Lower lobe of right lung (tissue), 2 donors: ENCODE data around the gene CCDC184. TPM values are rescaled to one million over a fixed set of nuclear protein-coding genes. Genes with fewer than 3 reads are reported as not detected.
"Not testable (repeated sequence)": the region's sequence is repeated elsewhere in the genome, so short reads cannot be mapped to it uniquely, and the experiment has no call there.

Experiments
- ATAC-seq, 2 donors: fragments of 200-7000 bp; cut with Tn5 transposase; one replicate each; pipeline ENCODE4 v1.9.1; 2020 to 2022; ENCODE audit warnings: mild to moderate bottlenecking in 2 of 2, moderate library complexity in 2 of 2
- DNase-seq: peaks from one replicate; pipeline ENCODE4 v3.0.0-alpha.2; 2020
- H3K27ac ChIP-seq: fragments of 200-600 bp; one replicate; pipeline ENCODE4 v1.8.0; 2022
- H3K27me3 ChIP-seq: fragments of 200-600 bp; one replicate; pipeline ENCODE4 v1.8.0; 2022; ENCODE audit warnings: low read depth
- H3K36me3 ChIP-seq: fragments of 200-600 bp; one replicate; pipeline ENCODE4 v1.8.0; 2022; ENCODE audit warnings: mild to moderate bottlenecking
- H3K4me1 ChIP-seq: fragments of 200-600 bp; one replicate; pipeline ENCODE4 v1.8.0; 2022
- H3K4me3 ChIP-seq: fragments of 200-600 bp; one replicate; pipeline ENCODE4 v1.8.0; 2022; ENCODE audit warnings: mild to moderate bottlenecking
- H3K9me3 ChIP-seq: fragments of 200-600 bp; one replicate; pipeline ENCODE4 v1.8.0; 2022
- intact Hi-C: fragments of 100-400 bp; cut with DNase I; formaldehyde crosslinking; loops from one replicate; pipeline ENCODE4 v1.11.0; 2022
- total RNA-seq: library from RNA; stranded (reverse); fragmentation: NEBNext Ultra II Directional; extraction: Animal tissue kit (Norgen Biotek cat#: 25700); gene quantifications from one replicate; pipeline ENCODE4 v1.2.1, GENCODE V29; 2021
- TF ChIP-seq, protein P1 (sequence below): fragments of 200-600 bp; IDR thresholded peaks from one replicate; pipeline ENCODE4 v1.8.0; 2022; ENCODE audit warnings: antibody characterized with exemption, mild to moderate bottlenecking
- donor health status: DM: no; HTN: yes; CAD: no; lungs with severe emphysema.

CCDC184 gene
- total RNA-seq, 1 donor from 2014 or later = 1.0 TPM

DNA sequence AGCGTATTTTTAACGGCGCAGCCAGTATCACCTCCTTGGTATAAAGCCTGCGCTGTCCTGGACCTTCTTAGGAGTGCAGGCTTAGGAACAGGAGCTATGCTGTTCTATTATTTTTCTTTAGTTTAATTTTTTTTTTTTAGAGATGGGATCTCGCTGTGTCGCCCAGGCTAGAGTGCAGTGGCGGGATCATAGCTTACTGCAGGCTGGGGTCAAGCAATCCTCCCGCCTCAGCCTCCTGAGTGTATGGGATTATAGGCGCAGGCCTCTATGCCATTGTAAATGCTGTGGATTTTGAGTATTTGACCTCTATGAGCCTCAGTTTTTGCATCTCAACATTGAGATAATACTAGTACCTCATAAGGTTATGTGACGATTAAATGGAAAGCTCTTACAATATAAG is 15.5 kb downstream of the CCDC184 start:
- H3K27ac ChIP-seq = peak overlapping the region; percentile 100
- intact Hi-C loops = no loop called here
- no peak for ATAC-seq
- H3K36me3 ChIP-seq = no peaks in the 10 kb centered on the region
- peaks cover 25% of the 10 kb centered on the region for H3K4me1 ChIP-seq
- TF ChIP-seq, protein P1, sequence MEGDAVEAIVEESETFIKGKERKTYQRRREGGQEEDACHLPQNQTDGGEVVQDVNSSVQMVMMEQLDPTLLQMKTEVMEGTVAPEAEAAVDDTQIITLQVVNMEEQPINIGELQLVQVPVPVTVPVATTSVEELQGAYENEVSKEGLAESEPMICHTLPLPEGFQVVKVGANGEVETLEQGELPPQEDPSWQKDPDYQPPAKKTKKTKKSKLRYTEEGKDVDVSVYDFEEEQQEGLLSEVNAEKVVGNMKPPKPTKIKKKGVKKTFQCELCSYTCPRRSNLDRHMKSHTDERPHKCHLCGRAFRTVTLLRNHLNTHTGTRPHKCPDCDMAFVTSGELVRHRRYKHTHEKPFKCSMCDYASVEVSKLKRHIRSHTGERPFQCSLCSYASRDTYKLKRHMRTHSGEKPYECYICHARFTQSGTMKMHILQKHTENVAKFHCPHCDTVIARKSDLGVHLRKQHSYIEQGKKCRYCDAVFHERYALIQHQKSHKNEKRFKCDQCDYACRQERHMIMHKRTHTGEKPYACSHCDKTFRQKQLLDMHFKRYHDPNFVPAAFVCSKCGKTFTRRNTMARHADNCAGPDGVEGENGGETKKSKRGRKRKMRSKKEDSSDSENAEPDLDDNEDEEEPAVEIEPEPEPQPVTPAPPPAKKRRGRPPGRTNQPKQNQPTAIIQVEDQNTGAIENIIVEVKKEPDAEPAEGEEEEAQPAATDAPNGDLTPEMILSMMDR = no peak
- DNase-seq = no peak
- peak overlapping the region; percentile 71 for H3K4me3 ChIP-seq
- no peaks in the 10 kb centered on the region for H3K27me3 ChIP-seq
- H3K9me3 ChIP-seq = no peaks in the 10 kb centered on the region

GRCh38 chr12:48199774-48200221 is 16.4 kb downstream of the CCDC184 start:
- H3K27me3 ChIP-seq = no peaks in the 10 kb centered on the region
- H3K4me3 ChIP-seq = peak overlapping the region; percentile 71
- ATAC-seq (peak; percentile 24 to 49), DNase-seq (no peak)
- TF ChIP-seq, protein P1 = no peak
- no peaks in the 10 kb centered on the region for H3K9me3 ChIP-seq
- H3K36me3 ChIP-seq = no peaks in the 10 kb centered on the region
- H3K27ac ChIP-seq = peak overlapping the region; percentile 100
- peaks cover 25% of the 10 kb centered on the region for H3K4me1 ChIP-seq
- intact Hi-C loops = no loop called here

DNA sequence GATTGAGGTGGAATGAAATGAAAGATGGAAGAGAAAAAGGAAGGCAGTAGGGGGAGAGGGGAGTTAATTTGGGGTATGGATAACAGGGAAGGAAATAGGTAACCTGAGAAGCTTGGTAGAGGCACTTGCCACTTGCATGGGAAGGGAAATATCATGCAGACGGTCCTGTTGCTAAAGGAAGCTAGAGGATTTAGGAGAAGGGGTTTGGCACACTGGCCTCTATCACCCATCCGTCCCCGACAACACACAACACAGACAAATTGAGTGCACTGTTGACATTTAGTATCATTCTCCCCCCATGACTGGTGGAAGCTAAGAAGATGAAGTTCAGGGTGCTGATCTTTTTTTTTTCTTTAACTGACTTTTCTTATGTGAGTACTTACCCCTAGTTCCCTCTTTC is 17.6 kb downstream of the CCDC184 start:
- Histone ChIP-seq H3K36me3 (no peaks in the 10 kb centered on the region), H3K27ac (peak overlapping the region; percentile 100), H3K4me3 (no peak overlapping the region), H3K27me3 (no peaks in the 10 kb centered on the region), H3K4me1 (peaks cover 25% of the 10 kb centered on the region), H3K9me3 (peaks cover under 1% of the 10 kb centered on the region)
- intact Hi-C loops = no loop called here
- ATAC-seq (no peak), DNase-seq (no peak)
- TF ChIP-seq, protein P1 = no peak

GRCh38 chr12:48201516-48201915 is 18.1 kb downstream of the CCDC184 start:
- Histone ChIP-seq H3K9me3 (peaks cover 5% of the 10 kb centered on the region), H3K36me3 (no peaks in the 10 kb centered on the region), H3K4me3 (no peak overlapping the region), H3K27ac (no peak overlapping the region), H3K4me1 (peaks cover 25% of the 10 kb centered on the region), H3K27me3 (no peaks in the 10 kb centered on the region)
- DNase-seq (no peak), ATAC-seq (no peak)
- intact Hi-C loops = no loop called here
- TF ChIP-seq, protein P1 = no peak

- ATAC-seq (no peak), DNase-seq (no peak)
- intact Hi-C loops = no loop called here
- TF ChIP-seq, protein P1 = no peak
- Histone ChIP-seq H3K4me3 (no peak overlapping the region), H3K9me3 (peaks cover 14% of the 10 kb centered on the region), H3K36me3 (no peaks in the 10 kb centered on the region), H3K27me3 (no peaks in the 10 kb centered on the region), H3K27ac (no peak overlapping the region), H3K4me1 (peaks cover 19% of the 10 kb centered on the region)
Observed at GRCh38 chr12:48202766-48203165, 19.3 kb downstream of the CCDC184 start.

DNA sequence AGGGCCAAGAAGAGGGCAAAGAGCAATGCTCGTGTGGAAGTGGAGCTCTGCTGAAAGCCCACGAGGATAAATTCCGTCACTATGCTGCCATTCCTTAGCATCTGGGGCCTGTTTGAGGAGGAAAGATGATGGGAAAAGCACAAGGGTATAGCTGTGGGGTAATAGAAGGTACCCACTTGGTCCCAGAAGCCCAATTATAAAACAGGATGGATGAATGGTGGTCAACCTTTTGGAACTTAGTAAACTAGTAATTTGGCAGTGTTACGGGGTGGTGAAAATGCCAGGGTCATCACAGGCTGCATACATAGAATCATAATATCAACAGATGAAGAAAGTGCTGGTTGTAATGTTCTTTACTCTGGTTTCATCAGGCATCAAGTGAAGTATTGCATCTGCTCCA is 19.7 kb downstream of the CCDC184 start, which contains the start of gene OR10AD1:
OR10AD1 (minus strand) TSS at position 101 of the 400 bp plus-strand sequence; CDS start at position 101, 0 bp downstream.
- intact Hi-C loops = no loop called here
- H3K27ac ChIP-seq = no peak within 1 kb of the TSS
- TF ChIP-seq, protein P1 = no peak
- no peaks in the 10 kb centered on the region for H3K36me3 ChIP-seq
- DNase-seq (no peak), ATAC-seq (no peak)
- no peaks in the 10 kb centered on the region for H3K27me3 ChIP-seq
- no peak within 1 kb of the TSS for H3K4me3 ChIP-seq
- peaks cover 19% of the 10 kb centered on the region for H3K4me1 ChIP-seq
- H3K9me3 ChIP-seq = peaks cover 19% of the 10 kb centered on the region

DNA sequence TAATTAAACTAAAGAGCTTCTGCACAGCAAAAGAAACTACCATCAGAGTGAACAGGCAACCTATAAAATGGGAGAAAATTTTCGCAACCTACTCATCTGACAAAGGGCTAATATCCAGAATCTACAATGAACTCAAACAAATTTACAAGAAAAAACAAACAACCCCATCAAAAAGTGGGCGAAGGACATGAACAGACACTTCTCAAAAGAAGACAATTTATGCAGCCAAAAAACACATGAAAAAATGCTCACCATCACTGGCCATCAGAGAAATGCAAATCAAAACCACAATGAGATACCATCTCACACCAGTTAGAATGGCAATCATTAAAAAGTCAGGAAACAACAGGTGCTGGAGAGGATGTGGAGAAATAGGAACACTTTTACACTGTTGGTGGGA is 26.1 kb downstream of the CCDC184 start:
- H3K36me3 ChIP-seq, H3K27ac ChIP-seq, H3K4me3 ChIP-seq, DNase-seq, intact Hi-C loops, H3K27me3 ChIP-seq, ATAC-seq, H3K4me1 ChIP-seq: not testable (repeated sequence)
- peaks cover 22% of the 10 kb centered on the region for H3K9me3 ChIP-seq
